Measurements from ENCODE around the gene SHISA8. TPM values are rescaled to one million over a fixed set of nuclear protein-coding genes. Genes with fewer than 3 reads are reported as not detected.
A peak's percentile ranks its signal among the peaks of the same experiment; 100 is the strongest.

SHISA8 gene
- total and polyA plus RNA-seq, 8 donors = 0.15 TPM; not detected in 7

DNA sequence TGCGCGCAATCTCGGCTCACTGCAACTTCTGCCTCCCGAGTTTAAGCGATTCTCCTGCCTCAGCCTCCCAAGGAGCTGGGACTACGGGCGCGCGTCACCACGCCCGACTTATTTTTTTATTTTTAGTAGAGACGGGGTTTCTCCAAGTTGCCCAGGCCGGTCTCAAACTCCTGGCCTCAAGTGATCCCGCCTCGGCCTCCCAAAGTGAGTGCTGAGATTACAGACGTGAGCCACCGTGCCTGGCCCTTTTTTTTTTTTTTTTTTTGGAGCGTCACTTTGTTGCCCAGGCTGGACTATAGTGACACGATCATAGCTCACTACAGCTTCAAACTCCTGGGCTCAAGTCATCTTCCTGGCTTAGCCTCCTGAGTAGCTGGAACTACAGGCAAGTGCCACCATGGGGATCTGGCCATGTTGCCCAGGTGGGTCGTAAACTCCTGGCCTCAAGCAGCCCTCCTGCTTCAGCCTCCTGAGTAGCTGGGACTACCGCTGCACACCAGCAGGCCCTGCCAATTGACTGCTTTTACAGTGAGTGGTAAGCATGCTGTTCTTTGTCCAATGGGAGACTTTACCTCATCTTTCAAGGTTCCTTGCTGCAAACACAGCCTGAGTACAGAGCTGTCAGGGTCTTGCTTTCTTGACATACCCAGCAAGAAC is 32.7 kb upstream of the SHISA8 start:
- Histone ChIP-seq H3K27me3 (peaks cover 0 to 10% (median 0%) of the 10 kb centered on the region in 3 donors), H3K4me3 (peak overlapping the region; percentile 67 to 88 (median 76)), H3K9me3 (no peaks in the 10 kb centered on the region), H3K4me1 (peaks cover 13 to 35% (median 26%) of the 10 kb centered on the region in 4 donors), H3K36me3 (no peaks in the 10 kb centered on the region), H3K27ac (peak overlapping the region in 3 of 5 donors; percentile 72 to 79 (median 78))
- DNase-seq = no peak
- 70 to 72% (median 70%) methylated on average over 21 of the region's 21 CpGs for WGBS, 5 donors
- intact Hi-C loops (cut with DNase I; ENCODE audit: low total_unique reads) = no loop called here
- TF ChIP-seq EP300 (IDR thresholded peaks at IDR 0.05) (no peak), POLR2A (IDR thresholded peaks at IDR 0.05) (no peak), CTCF (IDR thresholded peaks at IDR 0.05) (no peak), POLR2AphosphoS5 (IDR thresholded peaks at IDR 0.05) (no peak)

- DNase-seq = peak; percentile 92 to 98
- WGBS, 5 donors = 1 to 2% (median 2%) methylated on average over 39 to 56 of the region's 56 CpGs
- Histone ChIP-seq H3K36me3 (no peaks in the 10 kb centered on the region), H3K4me1 (peaks cover 13 to 35% (median 27%) of the 10 kb centered on the region in 4 donors), H3K4me3 (peak within 1 kb of the TSS; percentile 67 to 88 (median 76)), H3K9me3 (no peaks in the 10 kb centered on the region), H3K27me3 (peaks cover 0 to 6% (median 0%) of the 10 kb centered on the region in 3 donors), H3K27ac (peak within 1 kb of the TSS; percentile 45 to 79 (median 72))
- no peak for TF ChIP-seq POLR2AphosphoS5 (IDR thresholded peaks at IDR 0.05)
- intact Hi-C loops (cut with DNase I; ENCODE audit: low total_unique reads) = no loop called here
Measured at GRCh38 chr22:41946629-41947423, 32.0 kb upstream of the SHISA8 start, which contains the start of gene CENPM. Gene CENPM (minus strand): TSS chr22:41947152. CDS start chr22:41947076, 76 bp downstream.

DNA sequence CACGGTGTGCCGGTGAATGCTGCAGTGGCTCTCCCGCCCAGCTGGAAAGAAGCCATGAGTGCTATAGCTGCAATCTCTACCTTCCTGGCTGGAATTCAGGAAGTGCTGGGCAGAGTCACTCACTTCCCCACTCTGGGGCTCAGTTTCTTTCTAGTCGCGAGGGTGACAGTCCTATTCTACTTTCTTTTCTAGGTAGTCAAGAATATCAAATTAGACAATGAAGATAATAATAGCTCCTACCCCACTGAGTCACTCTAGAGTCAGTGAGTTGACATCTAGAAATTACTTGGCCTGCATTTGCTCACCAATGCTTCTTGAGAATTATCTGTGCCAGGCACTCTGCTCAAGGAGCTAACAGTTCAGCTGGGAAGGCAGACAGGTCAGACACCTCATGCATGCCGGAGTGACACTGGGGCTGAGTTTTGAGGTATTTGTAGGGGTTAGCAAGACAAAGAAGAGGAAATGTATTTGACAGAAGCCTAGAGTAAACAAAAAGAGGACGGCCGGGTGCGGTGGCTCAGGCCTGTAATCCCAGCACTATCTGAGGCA is 28.9 kb upstream of the SHISA8 start:
- no peak overlapping the region for H3K4me3 ChIP-seq
- peaks cover 27 to 62% (median 51%) of the 10 kb centered on the region in 4 donors for H3K4me1 ChIP-seq
- no peaks in the 10 kb centered on the region for H3K9me3 ChIP-seq
- H3K36me3 ChIP-seq = no peaks in the 10 kb centered on the region
- peak overlapping the region in 1 of 5 donors; percentile 39 for H3K27ac ChIP-seq
- no peak for TF ChIP-seq EP300 (IDR thresholded peaks at IDR 0.05)
- TF ChIP-seq POLR2AphosphoS5 (IDR thresholded peaks at IDR 0.05) = no peak
- TF ChIP-seq CTCF (IDR thresholded peaks at IDR 0.05) = no peak
- no peak for TF ChIP-seq POLR2A (IDR thresholded peaks at IDR 0.05)
- H3K27me3 ChIP-seq = no peaks in the 10 kb centered on the region
- WGBS, 5 donors = 21 to 48% (median 39%) methylated on average over 9 of the region's 9 CpGs
- DNase-seq = peak in 1 of 2 donors; percentile 77
- intact Hi-C loops (cut with DNase I; ENCODE audit: low total_unique reads) = loop anchor here (5.0 kb wide), 1 partner anchor 121 kb away; no protein-coding TSS in a partner anchor

DNA sequence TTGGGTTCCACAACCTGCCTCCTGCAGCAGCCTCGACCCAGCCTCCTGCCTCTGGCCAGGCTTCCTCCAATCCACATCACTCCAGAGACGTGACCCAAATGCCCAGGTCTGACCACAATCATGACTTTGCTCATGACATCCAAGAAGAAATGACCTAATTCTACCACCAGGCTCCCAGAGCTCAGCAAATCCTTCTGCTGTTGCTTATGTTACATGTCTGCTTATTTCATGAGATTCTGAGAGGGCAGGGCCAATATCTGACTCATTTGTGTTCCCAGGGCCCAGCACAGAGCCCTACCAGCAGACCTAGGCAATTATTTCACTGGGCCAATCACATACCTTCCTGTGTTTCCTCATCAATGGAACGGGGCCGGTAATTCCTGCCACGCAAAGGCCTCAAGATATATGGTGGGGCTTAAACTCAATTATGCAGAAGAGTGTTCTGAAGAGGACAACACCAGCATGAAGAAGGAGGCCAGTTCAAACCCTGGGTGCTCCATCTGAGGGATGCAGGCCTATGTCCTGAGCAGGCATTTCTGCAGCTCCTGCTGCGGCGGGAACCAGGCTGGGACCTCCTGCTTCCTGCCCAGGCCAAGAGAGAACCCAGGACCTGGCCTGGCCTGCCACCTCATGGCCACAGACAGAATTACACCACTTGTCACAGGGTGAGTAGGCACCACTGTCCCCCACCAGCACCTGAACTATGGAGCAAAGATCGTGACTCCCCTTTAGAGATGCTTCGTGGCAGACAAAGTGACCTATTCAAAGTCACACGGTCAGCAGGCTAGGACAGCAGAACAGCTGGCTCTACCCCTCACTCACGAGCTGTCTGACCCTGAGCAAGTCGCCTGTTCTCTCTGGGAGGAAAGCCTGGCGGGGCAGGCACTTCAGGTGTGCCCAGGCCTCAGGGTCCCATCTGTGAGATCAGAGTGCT is 26.2 kb upstream of the SHISA8 start:
- TF ChIP-seq EP300 (IDR thresholded peaks at IDR 0.05) (no peak), POLR2AphosphoS5 (IDR thresholded peaks at IDR 0.05) (peak; percentile 18 to 48 (median 27)), CTCF (IDR thresholded peaks at IDR 0.05) (peak in 6 of 7 experiments; percentile 77 to 99 (median 95)), POLR2A (IDR thresholded peaks at IDR 0.05) (no peak)
- WGBS, 5 donors = 27 to 47% (median 36%) methylated on average over 11 to 13 of the region's 13 CpGs
- peaks cover 20 to 48% (median 40%) of the 10 kb centered on the region in 4 donors for H3K4me1 ChIP-seq
- peak; percentile 91 to 95 for DNase-seq
- H3K27me3 ChIP-seq = no peaks in the 10 kb centered on the region
- no peaks in the 10 kb centered on the region for H3K36me3 ChIP-seq
- intact Hi-C loops (cut with DNase I; ENCODE audit: low total_unique reads) = loop anchor here (5.0 kb wide), 1 partner anchor 119 kb away; no protein-coding TSS in a partner anchor
- no peak overlapping the region for H3K4me3 ChIP-seq
- H3K27ac ChIP-seq = peak overlapping the region; percentile 79 to 91 (median 80)
- no peaks in the 10 kb centered on the region for H3K9me3 ChIP-seq

All from stomach (tissue), 9 donors.